DMS114 treated with DMSO at 0.1 percent for 48 hours (cell line): ENCODE measurements around the gene MOV10L1.
"Not testable (repeated sequence)": the region's sequence is repeated elsewhere in the genome, so short reads cannot be mapped to it uniquely, and the experiment has no call there.

ENCODE experiments used
- DNase-seq: peaks from one replicate; lab custom pipeline; 2025; ENCODE audit not compliant: unreplicated experiment; lab: John Stamatoyannopoulos, UW

Gene MOV10L1

GRCh38 chr22:50078246-50078645 lies 11.6 kb upstream of the MOV10L1 start:
- no peak for DNase-seq

GRCh38 chr22:50078761-50079160 lies 11.0 kb upstream of the MOV10L1 start:
- no peak for DNase-seq

GRCh38 chr22:50080077-50080465 lies 9.7 kb upstream of the MOV10L1 start:
- DNase-seq: no peak

DNA sequence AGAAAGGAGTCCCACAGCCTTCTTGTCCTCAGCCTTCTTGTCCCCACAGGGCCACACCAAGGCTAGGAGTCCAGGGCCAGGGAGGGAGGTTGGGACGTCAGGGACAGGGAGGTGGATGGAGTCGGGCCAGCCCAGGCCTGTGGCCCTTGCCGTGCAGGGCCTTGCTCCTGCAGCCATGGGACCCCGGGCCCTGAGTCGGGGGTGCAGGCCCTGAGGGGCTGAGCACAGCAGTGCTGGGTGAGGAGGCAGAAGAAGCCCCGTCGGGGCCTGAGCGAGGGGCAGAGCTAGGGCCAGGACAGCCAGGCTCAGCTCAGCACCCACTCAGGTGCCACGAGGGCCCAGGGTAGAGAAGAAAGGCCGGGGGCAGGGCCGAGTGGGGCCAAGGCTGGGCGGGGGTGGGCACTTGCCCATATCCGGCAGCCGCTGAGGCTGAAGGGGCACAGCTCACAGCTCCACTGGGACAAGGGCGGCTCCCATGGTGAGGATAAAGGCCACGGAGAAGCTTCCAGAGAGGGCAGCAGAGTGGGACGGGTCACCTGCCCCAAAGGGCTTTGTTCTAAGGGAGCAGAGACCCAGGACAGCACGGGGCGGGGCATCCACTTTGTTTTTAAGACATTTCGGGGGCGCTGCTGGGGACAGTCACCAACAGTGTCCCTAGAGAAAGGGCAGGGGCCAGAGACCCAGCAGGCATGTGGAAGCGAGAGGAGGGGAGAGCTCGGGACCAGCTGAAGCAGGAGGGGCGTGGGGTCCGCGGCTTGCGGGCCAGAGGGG lies 8.2 kb upstream of the MOV10L1 start:
- DNase-seq: no peak

GRCh38 chr22:50082197-50082715 lies 7.5 kb upstream of the MOV10L1 start:
- DNase-seq: no peak

- DNase-seq: no peak
These were observed 6.8 kb upstream of the MOV10L1 start for GRCh38 chr22:50082961-50083461.

GRCh38 chr22:50083462-50084079 lies 6.2 kb upstream of the MOV10L1 start:
- DNase-seq: no peak

DNA sequence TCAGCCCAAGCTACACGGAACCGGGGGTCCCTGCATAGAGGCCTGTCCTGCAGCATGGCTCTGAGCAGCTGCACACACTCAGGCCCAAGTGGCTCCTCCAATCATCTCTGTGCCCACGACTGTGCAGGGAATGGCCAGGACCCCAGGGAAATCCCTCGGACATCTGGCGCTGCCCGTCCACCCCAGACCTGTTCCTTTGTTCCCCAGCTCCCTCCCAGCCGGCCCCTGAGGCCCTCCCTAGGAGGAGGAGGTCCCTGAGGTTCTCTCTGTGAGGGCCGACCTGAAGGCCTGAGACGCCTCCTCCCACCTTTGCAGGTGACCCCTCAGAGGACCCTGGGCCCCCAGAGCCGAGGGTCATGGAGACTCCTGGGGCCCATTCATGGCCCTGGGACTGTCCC lies 5.7 kb upstream of the MOV10L1 start:
- DNase-seq: no peak

DNA sequence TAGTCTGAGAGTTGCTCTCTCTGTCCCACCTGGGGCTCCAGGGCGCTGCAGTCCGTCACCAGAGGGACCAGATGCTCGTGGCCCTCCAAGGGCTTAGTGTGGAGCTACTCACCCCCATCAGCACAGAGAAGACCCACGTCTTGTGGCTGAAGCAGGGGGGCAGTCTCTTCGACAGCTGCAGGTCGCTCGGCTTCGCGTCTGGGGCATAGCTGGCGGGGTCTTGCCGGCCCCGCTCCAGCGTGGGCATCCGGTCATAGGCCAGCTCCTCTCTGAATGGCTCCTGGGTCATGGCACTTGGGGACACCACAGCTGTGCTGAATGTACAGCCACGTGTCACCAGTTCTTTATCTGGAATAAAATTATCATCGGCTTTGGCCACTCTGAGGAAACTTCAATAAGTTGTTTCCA lies 5.2 kb upstream of the MOV10L1 start:
- DNase-seq: no peak

DNA sequence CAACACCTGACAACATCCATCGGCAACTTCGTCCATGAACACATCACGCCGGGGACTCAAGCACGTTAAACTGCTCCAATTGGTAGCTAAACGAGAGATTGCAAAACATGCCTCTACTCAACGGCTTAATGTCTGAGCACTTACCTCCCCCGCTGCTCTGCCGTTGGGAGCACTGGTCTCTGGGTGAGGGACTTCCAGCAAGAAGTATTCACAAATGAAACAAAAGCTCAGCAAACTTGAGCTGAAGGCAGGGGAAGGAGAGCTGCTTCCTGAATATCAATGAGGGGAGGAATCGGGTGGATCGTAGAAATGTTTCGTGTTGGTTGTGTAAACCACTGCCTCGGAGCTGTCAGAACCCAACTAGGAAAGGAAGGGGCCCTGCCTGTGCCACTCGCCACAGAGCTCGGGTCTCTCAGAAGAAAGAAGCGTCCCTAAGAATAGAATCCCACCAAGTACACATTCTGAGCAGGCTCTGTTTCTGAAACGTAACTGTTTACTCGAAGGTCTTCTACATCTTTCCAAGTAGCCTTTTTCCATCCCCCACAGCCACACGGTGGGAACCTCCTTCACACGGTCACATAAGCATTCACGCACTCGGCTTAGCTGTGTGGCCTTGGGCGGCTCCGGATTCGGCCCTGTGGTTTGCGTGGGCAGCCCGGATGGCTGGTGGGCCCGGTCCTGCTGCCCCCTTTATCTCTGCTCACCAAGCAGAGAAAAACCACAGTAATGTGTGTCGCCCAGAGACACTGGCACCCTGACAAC lies 4.4 kb upstream of the MOV10L1 start, which contains the start of gene MLC1:
Gene MLC1, minus strand, starts transcription at position 216 of the 762 bp plus-strand sequence. CDS start 524 bp downstream, outside the sequence.
- no peak for DNase-seq

- DNase-seq: no peak
These were observed 3.3 kb upstream of the MOV10L1 start for GRCh38 chr22:50086526-50086925.

- not testable (repeated sequence) for DNase-seq
These were observed 2.8 kb upstream of the MOV10L1 start for GRCh38 chr22:50086975-50087374.

- DNase-seq: no peak
These were observed 2.2 kb upstream of the MOV10L1 start for GRCh38 chr22:50087646-50088045.

- no peak for DNase-seq
These were observed 1.7 kb upstream of the MOV10L1 start for GRCh38 chr22:50088096-50088495.

GRCh38 chr22:50089231-50089630 lies 575 bp upstream of the MOV10L1 start:
- no peak for DNase-seq

- DNase-seq: no peak
These were observed 557 bp downstream of the MOV10L1 start for GRCh38 chr22:50090412-50090714.

DNA sequence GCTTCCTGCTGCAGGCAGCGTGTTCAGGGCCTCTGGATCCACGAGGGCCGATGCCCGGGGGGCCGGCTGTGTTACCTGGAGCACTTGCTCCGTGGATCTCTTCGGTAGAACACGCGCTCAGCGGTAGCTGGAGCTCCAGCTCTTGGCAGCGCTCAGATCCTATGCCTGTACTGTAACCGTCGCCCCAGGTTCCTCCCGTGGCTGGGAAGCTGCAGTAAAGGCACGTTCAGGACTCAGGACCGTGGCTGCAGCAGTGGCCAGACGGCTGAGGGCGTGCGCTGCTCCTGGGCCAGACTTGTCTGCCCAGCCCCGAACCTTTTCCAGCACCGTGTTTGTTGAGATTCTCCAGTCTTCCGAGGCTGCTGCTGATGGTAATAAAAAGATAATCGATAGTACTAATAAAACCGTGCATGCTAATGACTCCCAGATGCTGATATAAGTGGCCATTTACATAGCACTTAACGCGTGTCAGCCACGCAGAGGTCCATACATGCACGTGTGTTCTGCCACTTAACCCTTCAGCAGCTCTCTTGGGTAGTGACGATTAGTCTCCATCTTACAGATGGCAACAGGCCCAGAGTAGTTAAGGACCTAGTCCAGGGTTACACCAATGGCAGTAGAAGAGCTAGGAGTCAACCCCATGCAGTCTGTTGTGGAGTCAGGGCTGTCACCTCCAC lies 1.4 kb downstream of the MOV10L1 start:
- DNase-seq: no peak

DNA sequence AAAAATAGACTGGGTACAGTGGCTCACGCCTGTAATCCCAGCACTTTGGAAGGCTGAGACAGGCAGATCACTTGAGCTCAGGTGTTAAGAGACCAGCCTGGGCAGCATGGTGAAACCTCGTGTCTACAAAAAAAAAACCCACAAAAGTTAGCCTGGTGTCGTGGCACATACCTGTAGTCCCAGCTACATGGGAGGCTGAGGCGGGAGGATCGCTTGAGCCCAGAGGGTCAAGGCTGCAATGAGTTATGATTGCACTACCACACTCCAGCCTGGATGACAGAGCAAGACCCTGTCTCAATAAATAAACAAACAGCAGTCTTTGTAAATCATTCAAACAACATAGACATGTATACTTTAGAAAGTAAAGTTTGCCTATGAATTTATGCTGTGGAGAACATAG lies 2.5 kb downstream of the MOV10L1 start:
- DNase-seq: no peak

- DNase-seq: no peak
These were observed 8.2 kb downstream of the MOV10L1 start for GRCh38 chr22:50098052-50098451.

GRCh38 chr22:50101870-50102565 lies 12.2 kb downstream of the MOV10L1 start:
- DNase-seq: no peak
